ENCODE measurements around the gene CDAN1. TPM values are rescaled to one million over a fixed set of nuclear protein-coding genes. Genes with fewer than 3 reads are reported as not detected.

CDAN1 gene
- total and polyA plus RNA-seq, 2 of the 8 experiments (the other 6 are each of a cell fraction or from before 2014, with no cell fraction given) = 4.5 to 18.6 TPM

DNA sequence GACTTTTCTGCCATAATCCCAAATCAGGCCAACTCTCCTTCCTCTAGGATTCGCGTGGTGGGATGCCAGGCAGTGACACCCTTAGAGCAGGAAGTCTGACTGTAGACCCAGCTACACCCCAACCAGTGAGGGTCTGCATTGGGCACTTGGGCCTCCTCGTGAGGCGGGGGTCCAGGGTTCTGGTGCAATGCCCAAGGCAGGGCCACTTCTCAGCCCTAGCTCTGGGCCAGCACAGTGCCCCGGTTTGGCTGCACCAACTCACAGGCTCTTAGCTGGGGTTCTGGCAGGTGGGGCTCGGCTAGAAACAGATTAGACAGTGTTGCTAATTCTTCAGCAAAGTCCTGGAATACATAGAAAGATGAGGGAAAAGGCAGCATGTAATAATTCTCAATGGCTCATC is 12.7 kb downstream of the CDAN1 start:
- peaks cover 3 to 6% of the 10 kb centered on the region in 2 experiments for H4K20me1 ChIP-seq (replicated peaks in 1 of 2; ENCODE audit: control insufficient read depth in 1 of 2, insufficient read depth in 2 of 2, low read length in 2 of 2)
- no peak overlapping the region for H3K9ac ChIP-seq (replicated peaks in 1 of 4; ENCODE audit: extremely low read depth in 1 of 4, low read depth in 3 of 4, low read length in 3 of 4)
- no peak overlapping the region for H2AFZ ChIP-seq (ENCODE audit: low read length)
- no peak overlapping the region for H2BK5ac ChIP-seq (ENCODE audit: low read depth, low read length)
- peaks cover 8 to 48% (median 31%) of the 10 kb centered on the region in 4 experiments for H3K36me3 ChIP-seq (ENCODE audit: control insufficient read depth in 2 of 4, insufficient read depth in 4 of 4, low read length in 3 of 4)
- no peak overlapping the region for H3K23ac ChIP-seq (ENCODE audit: insufficient read length)
- H4K5ac ChIP-seq (ENCODE audit: insufficient read length, low read depth, low read length) = no peak overlapping the region
- no peak for FAIRE-seq
- CTCF ChIA-PET (ENCODE audit: partially characterized antibody) = interaction anchor here (0.6 to 3.4 kb wide), 6 partner anchors 10 to 496 kb away, joined by 3 to 27 read pairs (median 12); no protein-coding TSS in a partner anchor
- H3K79me2 ChIP-seq (ENCODE audit: control insufficient read depth in 1 of 2, insufficient read depth in 2 of 2, low read length in 2 of 2) = no peaks in the 10 kb centered on the region
- no peaks in the 10 kb centered on the region for H3K79me1 ChIP-seq (ENCODE audit: low read depth, low read length)
- H2AK5ac ChIP-seq (ENCODE audit: low read depth, low read length) = no peak overlapping the region
- no peak overlapping the region for H3K4me2 ChIP-seq (ENCODE audit: insufficient read depth in 1 of 2, low read depth in 2 of 2, low read length in 2 of 2)
- WGBS, 2 experiments (ENCODE audit: extremely low coverage in 1 of 2, insufficient coverage in 1 of 2, insufficient read length in 1 of 2, insufficient replicate concordance in 2 of 2, low coverage in 1 of 2, low lambda C conversion rate in 2 of 2, missing lambda C conversion rate in 1 of 2) = 89% methylated on average over 6 of the region's 6 CpGs; no CpG with 5 or more reads in 1 of the 2 experiments
- H3K4ac ChIP-seq (replicated peaks; ENCODE audit: insufficient read length, low read depth, low read length) = no peak overlapping the region
- H3K18ac ChIP-seq (ENCODE audit: extremely low read depth, low read length) = no peak overlapping the region
- H4K91ac ChIP-seq (replicated peaks; ENCODE audit: insufficient read length, low read length) = no peak overlapping the region
- no peaks in the 10 kb centered on the region for H3K27me3 ChIP-seq (replicated peaks in 1 of 4; ENCODE audit: control insufficient read depth in 3 of 4, extremely low read depth in 1 of 4, insufficient read depth in 3 of 4, low read length in 3 of 4)
- TF ChIP-seq POLR2AphosphoS5 (IDR thresholded peaks at IDR 0.05; ENCODE audit: low read depth, low read length) (no peak), GABPA (IDR thresholded peaks at IDR 0.05; ENCODE audit: borderline replicate concordance, insufficient read depth, low read length) (no peak), CBX5 (IDR thresholded peaks at IDR 0.05; ENCODE audit: low read depth, low read length) (no peak)
- no peak overlapping the region for H3K56ac ChIP-seq (replicated peaks; ENCODE audit: insufficient read length, low read depth, low read length)
- H2BK12ac ChIP-seq (ENCODE audit: low read depth, low read length) = no peak overlapping the region
- no peak overlapping the region for H2BK20ac ChIP-seq (ENCODE audit: low read length)
- no peak overlapping the region for H2BK120ac ChIP-seq (replicated peaks; ENCODE audit: low read depth, low read length)
- no peak overlapping the region for H2BK15ac ChIP-seq (ENCODE audit: low read length)
- POLR2A ChIA-PET (ENCODE audit: partially characterized antibody) = interaction anchor here (5.5 kb wide), 1 partner anchor 8 kb away, joined by 27 read pairs; no protein-coding TSS in a partner anchor
- H3K23me2 ChIP-seq (ENCODE audit: low read depth, low read length) = 0 out of 2 replicates have a peak, but pooled peaks cover 2% of the 10 kb centered on the region
- no peaks in the 10 kb centered on the region for H3K9me3 ChIP-seq (ENCODE audit: insufficient read depth in 2 of 2, low read depth in 1 of 2, low read length in 1 of 2)
- H3K14ac ChIP-seq (ENCODE audit: insufficient read length) = no peak overlapping the region
- H3K27ac ChIP-seq (ENCODE audit: low read depth, low read length) = no peak overlapping the region
- H4K8ac ChIP-seq (ENCODE audit: extremely low read depth, insufficient read depth, low read length) = no peak overlapping the region
- peak in 1 of 2 experiments; percentile 26 for DNase-seq (ENCODE audit: low read depth in 1 of 2, low spot score in 2 of 2)
- H3K4me3 ChIP-seq (ENCODE audit: extremely low read depth in 1 of 4, insufficient read depth in 2 of 4, low read depth in 3 of 4, low read length in 4 of 4) = no peak overlapping the region
- peaks cover 0 to 4% (median 3%) of the 10 kb centered on the region in 4 experiments; a peak in 4 of 7 replicates for H3K4me1 ChIP-seq (replicated peaks in 1 of 4; ENCODE audit: control insufficient read depth in 3 of 4, insufficient read depth in 4 of 4, low read length in 3 of 4)
